ENCODE measurements around the gene ZBTB43.

DNA sequence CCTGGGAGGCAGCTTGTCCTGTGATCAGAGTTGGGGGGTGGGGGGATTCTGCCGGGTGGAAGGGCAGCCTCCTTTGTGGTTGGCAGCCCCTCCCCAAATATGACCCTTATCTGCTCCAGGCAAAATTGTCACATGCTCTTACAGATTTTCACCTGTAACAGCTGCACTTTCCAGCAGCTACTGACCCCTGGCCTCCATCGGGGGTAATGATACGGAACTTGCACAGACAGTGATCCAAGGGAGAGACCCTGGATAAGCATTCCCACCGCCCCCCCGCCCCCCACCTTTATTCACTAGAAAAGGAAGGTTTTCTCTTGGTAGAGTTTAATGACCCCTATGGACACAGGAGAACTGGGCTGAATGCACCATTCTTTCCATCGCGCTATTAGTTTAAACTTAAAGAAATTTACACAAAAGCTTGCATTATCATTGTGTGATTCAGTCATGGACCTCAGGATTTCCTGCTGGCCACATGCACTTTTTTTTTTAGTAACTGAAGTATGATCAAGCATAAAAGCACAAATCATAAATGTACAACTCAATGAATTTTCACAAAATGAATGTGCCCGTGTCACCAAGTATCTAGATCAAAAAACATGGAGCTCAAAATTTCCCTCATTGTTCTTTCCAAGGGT is 44.9 kb downstream of the ZBTB43 start:
- TF ChIP-seq CTCF (IDR thresholded peaks at IDR 0.05): no peak
- no peak for TF ChIP-seq POLR2A (IDR thresholded peaks at IDR 0.05)

Data from Peyer's patch (tissue), 4 donors.